Spinal cord (tissue), 10 donors: Measurements from ENCODE around the gene PIK3C2B. TPM values are rescaled to one million over a fixed set of nuclear protein-coding genes. Genes with fewer than 3 reads are reported as not detected.
A peak's percentile ranks its signal among the peaks of the same experiment; 100 is the strongest.

Experiments used
- DNase-seq, 6 donors: peaks; one replicate each; pipeline versions ENCODE4 v3.0.0 to v3.0.0-alpha.2; 2013 to 2015; ENCODE audit warnings: low spot score in 6 of 6, low read depth in 4 of 6
- H3K27ac ChIP-seq: one replicate; pipeline ENCODE4 v1.5.1; 2013; ENCODE audit warnings: low read depth, low read length, control low read depth
- H3K27me3 ChIP-seq: one replicate; pipeline ENCODE4 v1.6.1; 2013; ENCODE audit warnings: low read length; ENCODE audit not compliant: control insufficient read depth, insufficient read depth
- H3K36me3 ChIP-seq: one replicate; pipeline ENCODE4 v1.6.1; 2013; ENCODE audit warnings: low read length; ENCODE audit not compliant: control insufficient read depth, insufficient read depth
- H3K4me1 ChIP-seq: one replicate; pipeline ENCODE4 v1.6.1; 2013; ENCODE audit warnings: low read length; ENCODE audit not compliant: control insufficient read depth, insufficient read depth
- H3K4me3 ChIP-seq: one replicate; pipeline ENCODE4 v1.5.1; 2013; ENCODE audit warnings: low read depth, low read length, control low read depth
- H3K9me3 ChIP-seq: one replicate; pipeline ENCODE4 v1.6.1; 2013; ENCODE audit warnings: low read length; ENCODE audit not compliant: control insufficient read depth, insufficient read depth
- WGBS: methylation state at CpG from one replicate; pipeline ENCODE4 v1.1.5; 2013; ENCODE audit warnings: missing lambda C conversion rate; ENCODE audit not compliant: insufficient coverage; 5-methylcytosine and 5-hydroxymethylcytosine counted together
- polyA plus RNA-seq, 2 donors: library from polyadenylated mRNA; unstranded; fragments of 120-200 nt; gene quantifications; one replicate each; pipeline ENCODE4 v1.2.1, GENCODE V29; 2013; ENCODE audit not compliant: insufficient read length in 2 of 2
- total RNA-seq, 2 donors: library from RNA; depleted of rRNA in 1 of 2; stranded (reverse); fragments of 120-200 nt in 1 of 2; fragments of >200 nt in 1 of 2; gene quantifications; one replicate each; pipeline versions ENCODE4 v1.2.3 to v1.2.4, GENCODE V29; 2013 to 2014
- donor health status: healthy.

Gene PIK3C2B
- total and polyA plus RNA-seq, 4 donors = 23.9 to 39.8 (median 25.8) TPM

DNA sequence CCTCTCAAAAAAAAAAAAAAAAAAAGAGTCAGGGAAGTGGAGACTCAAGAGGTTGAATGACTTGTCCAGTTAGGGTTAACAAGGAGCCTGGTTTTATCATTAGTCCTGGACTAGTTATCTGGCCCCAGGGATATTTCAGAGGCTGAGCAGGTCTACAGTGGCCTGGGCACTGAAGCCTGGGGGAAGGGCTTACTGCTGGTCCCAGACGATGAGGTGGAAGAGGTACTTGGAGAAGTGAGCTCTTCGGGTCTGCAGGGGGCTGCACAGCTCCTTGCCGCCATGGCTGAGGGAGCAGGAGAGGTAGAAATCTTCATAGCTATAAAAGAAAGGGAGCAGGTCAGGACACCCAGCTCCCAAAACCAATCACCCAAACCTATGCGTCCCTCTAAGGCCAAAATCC lies 40.1 kb downstream of the PIK3C2B start:
- Histone ChIP-seq H3K27ac (peak overlapping the region; percentile 1), H3K4me1 (peaks cover 32% of the 10 kb centered on the region), H3K27me3 (no peaks in the 10 kb centered on the region), H3K9me3 (no peaks in the 10 kb centered on the region), H3K4me3 (no peak overlapping the region), H3K36me3 (peaks cover 73% of the 10 kb centered on the region)
- no peak for DNase-seq
- 67% methylated on average over 1 of the region's 4 CpGs for WGBS

GRCh38 chr1:204453141-204453772 lies 41.3 kb downstream of the PIK3C2B start:
- Histone ChIP-seq H3K27ac (no peak overlapping the region), H3K36me3 (peaks cover 74% of the 10 kb centered on the region)
- WGBS = 80% methylated on average over 1 of the region's 8 CpGs

GRCh38 chr1:204451352-204452124 lies 43.1 kb downstream of the PIK3C2B start:
- 58% methylated on average over 5 of the region's 8 CpGs for WGBS
- H3K9me3 ChIP-seq = no peaks in the 10 kb centered on the region
- DNase-seq = no peak
- no peak overlapping the region for H3K27ac ChIP-seq
- no peaks in the 10 kb centered on the region for H3K27me3 ChIP-seq
- peaks cover 72% of the 10 kb centered on the region for H3K36me3 ChIP-seq
- peaks cover 24% of the 10 kb centered on the region for H3K4me1 ChIP-seq
- no peak overlapping the region for H3K4me3 ChIP-seq

More at GRCh38 chr1:204453141-204453772, 41.3 kb downstream of the PIK3C2B start:
- Histone ChIP-seq H3K4me3 (no peak overlapping the region), H3K9me3 (no peaks in the 10 kb centered on the region), H3K27me3 (no peaks in the 10 kb centered on the region), H3K4me1 (peaks cover 32% of the 10 kb centered on the region)
- no peak for DNase-seq

- no peak overlapping the region for H3K27ac ChIP-seq
- H3K4me1 ChIP-seq = peaks cover 22% of the 10 kb centered on the region
- H3K4me3 ChIP-seq = no peak overlapping the region
- peaks cover 77% of the 10 kb centered on the region for H3K36me3 ChIP-seq
- H3K9me3 ChIP-seq = no peaks in the 10 kb centered on the region
- no peak for DNase-seq
- H3K27me3 ChIP-seq = no peaks in the 10 kb centered on the region
- WGBS = 81% methylated on average over 6 of the region's 8 CpGs
Observed at GRCh38 chr1:204450461-204451257, 43.9 kb downstream of the PIK3C2B start.

DNA sequence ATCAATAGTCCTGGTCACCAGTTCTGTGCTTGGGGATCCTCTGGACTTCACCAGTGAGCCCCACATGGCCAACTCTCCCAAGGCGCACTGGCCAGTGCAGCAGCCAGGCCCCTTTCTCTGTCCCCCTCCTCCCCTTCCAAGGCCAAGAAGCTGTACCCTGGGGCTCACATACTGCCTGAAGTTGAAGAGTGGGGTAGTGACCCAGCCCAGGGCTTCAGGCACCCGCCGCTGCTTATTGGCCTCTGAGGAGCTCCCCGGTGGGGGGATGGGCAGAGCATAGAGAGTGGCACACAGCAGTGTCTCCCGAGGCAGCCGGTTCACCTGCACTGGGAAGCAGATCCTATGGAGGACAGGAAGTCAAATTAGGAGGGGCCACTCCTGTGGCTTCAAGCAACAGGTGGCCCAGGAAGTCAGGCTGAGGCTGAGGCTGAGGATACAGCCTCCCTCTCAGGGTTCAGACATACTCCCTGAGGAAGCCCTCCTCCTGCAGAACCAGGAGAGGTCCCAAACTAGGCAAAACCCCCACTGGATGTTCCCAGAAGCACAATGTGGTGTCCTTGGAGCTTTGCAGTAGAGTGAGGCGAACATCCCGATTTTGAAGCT lies 44.8 kb downstream of the PIK3C2B start:
- Histone ChIP-seq H3K36me3 (peaks cover 79% of the 10 kb centered on the region), H3K9me3 (no peaks in the 10 kb centered on the region), H3K27me3 (no peaks in the 10 kb centered on the region), H3K4me3 (no peak overlapping the region), H3K4me1 (peaks cover 14% of the 10 kb centered on the region), H3K27ac (no peak overlapping the region)
- WGBS = 81% methylated on average over 7 of the region's 8 CpGs
- DNase-seq = no peak

DNA sequence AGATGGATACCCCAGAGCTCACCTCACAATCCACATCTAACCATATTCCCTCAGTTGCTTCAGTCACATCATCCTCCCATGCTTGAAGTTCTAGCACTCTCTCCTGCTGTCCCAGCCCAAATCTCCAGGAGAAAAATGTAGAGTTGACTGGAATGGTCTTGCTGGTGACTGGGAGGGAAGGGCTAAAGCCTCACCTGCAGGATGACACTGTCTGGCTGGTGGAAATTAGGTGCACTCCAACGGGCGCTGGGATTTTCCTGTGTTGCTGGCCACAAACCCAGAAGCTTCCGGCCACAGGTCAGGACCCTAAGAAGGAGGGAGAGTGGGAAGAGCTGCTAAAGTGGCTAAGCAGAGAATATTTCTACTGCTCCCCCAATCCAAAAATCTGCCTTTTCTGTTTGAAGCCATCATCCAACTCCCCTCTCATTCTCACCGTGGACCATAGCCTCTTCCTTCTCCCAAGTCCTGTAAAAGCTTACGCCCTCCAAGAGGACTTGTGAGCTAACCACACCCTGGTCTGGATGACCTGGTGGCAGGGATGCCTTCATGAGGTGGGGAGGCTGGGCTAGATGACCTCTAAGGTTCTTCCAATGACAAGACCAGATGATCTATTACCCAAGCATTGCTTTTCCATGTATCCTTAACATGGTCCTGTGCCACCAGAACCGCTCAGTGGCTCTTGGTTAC lies 45.5 kb downstream of the PIK3C2B start:
- 93% methylated on average over 5 of the region's 6 CpGs for WGBS
- no peak for DNase-seq
- Histone ChIP-seq H3K9me3 (no peaks in the 10 kb centered on the region), H3K36me3 (peaks cover 76% of the 10 kb centered on the region), H3K4me3 (no peak overlapping the region), H3K27ac (no peak overlapping the region), H3K4me1 (peaks cover 8% of the 10 kb centered on the region), H3K27me3 (no peaks in the 10 kb centered on the region)

DNA sequence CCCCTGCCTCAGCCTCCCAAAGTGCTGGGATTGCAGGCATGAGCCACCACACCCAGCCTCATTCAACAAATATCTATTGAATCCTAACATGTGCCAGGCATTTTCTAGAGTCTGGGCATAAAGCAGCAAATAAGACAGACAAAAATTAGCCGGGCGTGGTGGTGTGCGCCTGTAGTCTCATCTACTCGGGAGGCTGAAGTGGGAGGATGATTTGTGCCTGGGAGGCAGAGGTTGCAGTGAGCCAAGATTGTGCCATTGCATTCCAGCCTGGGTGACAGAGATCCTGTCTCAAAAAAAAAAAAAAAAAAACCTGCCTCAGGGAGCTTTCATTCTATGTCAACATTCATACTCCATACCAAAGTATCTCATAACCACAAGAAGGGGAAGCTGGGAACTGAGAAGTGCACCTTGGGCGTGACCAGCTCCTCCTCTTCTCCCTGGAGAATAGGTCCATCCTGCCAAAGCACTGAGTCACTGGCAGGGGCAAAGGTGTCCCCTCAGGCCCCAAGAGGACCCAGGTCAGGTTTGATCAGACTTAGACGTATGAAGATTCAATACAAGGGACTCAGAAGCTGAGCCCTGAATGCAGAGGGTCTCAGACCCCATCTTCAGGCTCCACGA lies 46.2 kb downstream of the PIK3C2B start:
- Histone ChIP-seq H3K27me3 (no peaks in the 10 kb centered on the region), H3K9me3 (no peaks in the 10 kb centered on the region), H3K4me3 (no peak overlapping the region), H3K27ac (no peak overlapping the region), H3K36me3 (peaks cover 77% of the 10 kb centered on the region), H3K4me1 (peaks cover 8% of the 10 kb centered on the region)
- WGBS = 98% methylated on average over 7 of the region's 7 CpGs
- no peak for DNase-seq

DNA sequence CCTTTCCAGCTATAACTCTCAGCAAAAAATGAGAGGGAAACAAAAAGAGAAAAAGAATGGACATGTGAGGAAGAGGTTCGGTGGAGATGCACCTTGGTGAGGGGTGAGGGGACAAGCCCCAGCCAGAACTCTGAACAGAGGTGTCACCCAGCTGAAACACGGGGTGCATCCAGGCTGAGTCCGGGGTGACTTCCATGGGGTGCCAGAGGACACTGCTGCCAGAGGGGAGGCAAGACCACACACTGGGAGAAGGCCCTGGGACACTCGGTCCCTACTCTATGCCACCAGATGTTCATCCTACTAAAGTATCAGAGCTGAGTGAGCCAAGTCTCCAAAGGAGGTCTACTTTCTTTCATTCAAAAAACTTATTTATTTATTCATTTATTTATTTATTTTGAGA lies 46.9 kb downstream of the PIK3C2B start:
- 62% methylated on average over 3 of the region's 4 CpGs for WGBS
- peaks cover 8% of the 10 kb centered on the region for H3K4me1 ChIP-seq
- no peak overlapping the region for H3K4me3 ChIP-seq
- H3K9me3 ChIP-seq = no peaks in the 10 kb centered on the region
- H3K27ac ChIP-seq = no peak overlapping the region
- peaks cover 80% of the 10 kb centered on the region for H3K36me3 ChIP-seq
- DNase-seq = no peak
- no peaks in the 10 kb centered on the region for H3K27me3 ChIP-seq

DNA sequence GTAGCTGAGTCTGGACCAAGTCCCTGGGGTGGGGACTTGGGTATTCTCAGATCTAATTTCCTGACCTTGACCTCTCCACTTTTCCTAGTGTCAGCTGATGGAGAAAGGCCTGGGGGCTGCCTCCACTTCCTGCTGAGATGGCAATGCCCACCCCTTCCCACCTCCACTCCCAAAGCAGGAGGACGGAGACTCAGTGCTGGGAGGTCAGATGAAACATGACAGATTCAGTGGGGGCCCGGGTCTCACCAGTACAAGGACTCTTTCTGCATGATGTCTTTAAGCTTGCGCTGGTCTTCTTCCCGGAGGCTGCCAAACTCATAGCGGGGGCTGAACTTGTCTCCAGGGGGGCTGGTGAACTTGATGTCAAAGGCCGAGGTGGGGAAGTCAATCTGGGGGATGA lies 47.4 kb downstream of the PIK3C2B start:
- WGBS = 48% methylated on average over 4 of the region's 6 CpGs
- no peak for DNase-seq
- H3K4me3 ChIP-seq = no peak overlapping the region
- no peak overlapping the region for H3K27ac ChIP-seq
- peaks cover 80% of the 10 kb centered on the region for H3K36me3 ChIP-seq
- H3K27me3 ChIP-seq = no peaks in the 10 kb centered on the region
- H3K4me1 ChIP-seq = peaks cover 8% of the 10 kb centered on the region
- H3K9me3 ChIP-seq = no peaks in the 10 kb centered on the region
